CD14-positive monocyte (primary cell): ENCODE measurements around the gene GNG11. TPM values are rescaled to one million over a fixed set of nuclear protein-coding genes. Genes with fewer than 3 reads are reported as not detected.

ENCODE experiments used
- DNase-seq, 3 donors: peaks; one replicate each; pipeline ENCODE4 v3.0.0-alpha.2; 2011 to 2022
- H2AFZ ChIP-seq: 2 replicates; pipeline ENCODE4 v1.6.0; 2012; ENCODE audit warnings: mild to moderate bottlenecking, low read depth, low read length, inconsistent platforms; ENCODE audit not compliant: insufficient read depth, poor library complexity, severe bottlenecking
- H3K27ac ChIP-seq, 2 donors: 1 replicate in 1 of 2; 2 replicates in 1 of 2; pipeline ENCODE4 v1.5.1; 2012 to 2013; ENCODE audit warnings: low read length in 2 of 2, control low read depth in 1 of 2, inconsistent platforms in 1 of 2, low read depth in 1 of 2, mild to moderate bottlenecking in 1 of 2
- H3K27me3 ChIP-seq, 2 donors: one replicate each; pipeline versions ENCODE4 v1.6.0 to v1.6.1; 2011 to 2013; ENCODE audit warnings: low read length in 2 of 2; ENCODE audit not compliant: control insufficient read depth in 2 of 2, insufficient read depth in 2 of 2
- H3K36me3 ChIP-seq, 2 donors: replicated peaks in 1 of 2; 1 replicate in 1 of 2; 2 replicates in 1 of 2; pipeline versions ENCODE4 v1.5.1 to v1.6.1; 2012 to 2013; ENCODE audit warnings: low read length in 2 of 2, control low read depth in 1 of 2, inconsistent platforms in 1 of 2, mild to moderate bottlenecking in 1 of 2; ENCODE audit not compliant: insufficient read depth in 2 of 2, control insufficient read depth in 1 of 2
- H3K4me1 ChIP-seq, 2 donors: 1 replicate in 1 of 2; 2 replicates in 1 of 2; pipeline versions ENCODE4 v1.5.1 to v1.6.1; 2012 to 2013; ENCODE audit warnings: low read length in 2 of 2, control low read depth in 1 of 2, inconsistent platforms in 1 of 2, mild to moderate bottlenecking in 1 of 2, moderate library complexity in 1 of 2; ENCODE audit not compliant: insufficient read depth in 2 of 2, control insufficient read depth in 1 of 2
- H3K4me2 ChIP-seq: replicated peaks from 2 replicates; pipeline ENCODE3; 2012; ENCODE audit warnings: low read length, moderate library complexity, mild to moderate bottlenecking; ENCODE audit not compliant: poor library complexity, severe bottlenecking; ENCODE audit errors: extremely low read depth
- H3K4me3 ChIP-seq, 3 experiments: fragments of 200-600 bp in 1 of 3; sonication (generic) in 1 of 3; replicated peaks in 1 of 3; 1 replicate in 2 of 3; 2 replicates in 1 of 3; pipeline ENCODE4 v1.5.1; 2011 to 2013; ENCODE audit warnings: low read length in 3 of 3, mild to moderate bottlenecking in 3 of 3, control low read depth in 2 of 3, low read depth in 2 of 3, inconsistent platforms in 1 of 3, moderate library complexity in 1 of 3
- H3K79me2 ChIP-seq: 2 replicates; pipeline ENCODE4 v1.6.0; 2012; ENCODE audit warnings: mild to moderate bottlenecking, control low read depth, inconsistent platforms, low read length, moderate library complexity; ENCODE audit not compliant: insufficient read depth
- H3K9ac ChIP-seq: 2 replicates; pipeline ENCODE4 v1.6.0; 2017; ENCODE audit warnings: low read length, mild to moderate bottlenecking; ENCODE audit not compliant: insufficient read depth, poor library complexity, severe bottlenecking
- H3K9me3 ChIP-seq, 2 donors: replicated peaks in 1 of 2; 1 replicate in 1 of 2; 2 replicates in 1 of 2; pipeline versions ENCODE4 v1.5.1 to v1.6.1; 2012 to 2013; ENCODE audit warnings: low read length in 2 of 2, control low read depth in 1 of 2; ENCODE audit not compliant: control insufficient read depth in 1 of 2, insufficient read depth in 1 of 2
- H4K20me1 ChIP-seq: 2 replicates; pipeline ENCODE4 v1.6.0; 2012; ENCODE audit warnings: mild to moderate bottlenecking, low read length, control low read depth, moderate library complexity; ENCODE audit not compliant: insufficient read depth
- H3K27ac Mint-ChIP-seq, 7 donors: one replicate each; pipeline ENCODE4 v1.8.0; 2020; ENCODE audit warnings: mild to moderate bottlenecking in 7 of 7, mixed read lengths in 7 of 7, moderate library complexity in 6 of 7, inconsistent platforms in 2 of 7
- H3K27me3 Mint-ChIP-seq, 3 donors: one replicate each; pipeline ENCODE4 v1.8.0; 2021 to 2022; ENCODE audit warnings: low read depth in 3 of 3, mild to moderate bottlenecking in 3 of 3, mixed read lengths in 3 of 3, moderate library complexity in 3 of 3, inconsistent platforms in 1 of 3
- H3K36me3 Mint-ChIP-seq, 2 donors: one replicate each; pipeline ENCODE4 v1.8.0; 2020; ENCODE audit warnings: mixed read lengths in 2 of 2, inconsistent platforms in 1 of 2, mild to moderate bottlenecking in 1 of 2
- H3K4me1 Mint-ChIP-seq: one replicate; pipeline ENCODE4 v1.8.0; 2020; ENCODE audit warnings: mild to moderate bottlenecking, mixed read lengths
- H3K4me3 Mint-ChIP-seq, 2 donors: one replicate each; pipeline ENCODE4 v1.8.0; 2020; ENCODE audit warnings: mild to moderate bottlenecking in 2 of 2, mixed read lengths in 2 of 2, moderate library complexity in 1 of 2
- H3K9me3 Mint-ChIP-seq, 7 donors: one replicate each; pipeline ENCODE4 v1.8.0; 2020 to 2022; ENCODE audit warnings: mixed read lengths in 7 of 7, mild to moderate bottlenecking in 6 of 7, moderate library complexity in 6 of 7, inconsistent platforms in 2 of 7
- WGBS: methylation state at CpG from one replicate; pipeline ENCODE4 v1.1.5; 2013; ENCODE audit warnings: missing lambda C conversion rate; ENCODE audit not compliant: insufficient coverage; 5-methylcytosine and 5-hydroxymethylcytosine counted together
- intact Hi-C, 2 donors: fragments of 100-400 bp; cut with micrococcal nuclease; formaldehyde crosslinking; loops; one replicate each; pipeline versions ENCODE4 v1.15.0 to v1.15.1; 2023
- polyA plus RNA-seq, 3 donors: library from polyadenylated mRNA; depleted of rRNA in 1 of 3; unstranded in 2 of 3; stranded (reverse) in 1 of 3; fragments of 300-500 nt in 2 of 3; fragments of >200 nt in 1 of 3; fragmentation: Illumina TruSeq in 2 of 3; gene quantifications; 1 replicate in 2 of 3; 2 replicates in 1 of 3; pipeline ENCODE4 v1.2.3, GENCODE V29; 2012 to 2021
- TF ChIP-seq, protein P1 (sequence below): fragments of 200-600 bp; IDR thresholded peaks from one replicate; pipeline ENCODE4 v1.8.0; 2022; ENCODE audit warnings: antibody characterized with exemption, mild to moderate bottlenecking

Gene GNG11
- polyA plus RNA-seq, 3 donors, result 1.0 to 1.6 TPM; not detected in 1

DNA sequence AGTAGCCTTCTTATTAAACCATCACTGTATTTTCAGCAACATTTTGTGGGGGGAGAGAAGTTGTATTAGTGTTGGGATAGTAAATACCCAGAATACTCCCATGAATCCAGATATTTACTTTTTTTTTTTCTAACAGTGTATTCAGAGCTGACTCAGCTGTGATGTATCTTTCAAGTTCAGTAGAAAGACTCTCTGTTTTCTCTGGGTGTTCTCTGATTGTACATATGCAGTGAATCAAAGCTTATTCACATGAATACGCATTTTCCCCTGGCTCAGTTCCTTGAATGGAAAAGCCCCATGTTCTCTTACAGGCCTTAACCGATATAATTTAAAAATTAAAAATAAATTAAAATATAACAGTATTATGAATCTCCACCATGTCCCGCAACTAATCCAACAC, 32.3 kb upstream of the GNG11 start:
- TF ChIP-seq, protein P1, sequence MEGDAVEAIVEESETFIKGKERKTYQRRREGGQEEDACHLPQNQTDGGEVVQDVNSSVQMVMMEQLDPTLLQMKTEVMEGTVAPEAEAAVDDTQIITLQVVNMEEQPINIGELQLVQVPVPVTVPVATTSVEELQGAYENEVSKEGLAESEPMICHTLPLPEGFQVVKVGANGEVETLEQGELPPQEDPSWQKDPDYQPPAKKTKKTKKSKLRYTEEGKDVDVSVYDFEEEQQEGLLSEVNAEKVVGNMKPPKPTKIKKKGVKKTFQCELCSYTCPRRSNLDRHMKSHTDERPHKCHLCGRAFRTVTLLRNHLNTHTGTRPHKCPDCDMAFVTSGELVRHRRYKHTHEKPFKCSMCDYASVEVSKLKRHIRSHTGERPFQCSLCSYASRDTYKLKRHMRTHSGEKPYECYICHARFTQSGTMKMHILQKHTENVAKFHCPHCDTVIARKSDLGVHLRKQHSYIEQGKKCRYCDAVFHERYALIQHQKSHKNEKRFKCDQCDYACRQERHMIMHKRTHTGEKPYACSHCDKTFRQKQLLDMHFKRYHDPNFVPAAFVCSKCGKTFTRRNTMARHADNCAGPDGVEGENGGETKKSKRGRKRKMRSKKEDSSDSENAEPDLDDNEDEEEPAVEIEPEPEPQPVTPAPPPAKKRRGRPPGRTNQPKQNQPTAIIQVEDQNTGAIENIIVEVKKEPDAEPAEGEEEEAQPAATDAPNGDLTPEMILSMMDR, result no peak
- no peak overlapping the region for H3K9ac ChIP-seq
- H3K36me3 ChIP-seq, result no peaks in the 10 kb centered on the region
- no peak overlapping the region for H3K4me2 ChIP-seq
- WGBS, result no CpG with 5 or more reads among the region's 3 CpGs
- Mint-ChIP-seq H3K36me3 (peaks cover 0 to 2% of the 10 kb centered on the region in 2 donors), H3K4me3 (peak overlapping the region in 1 of 2 donors; percentile 2), H3K27me3 (peaks cover 35 to 50% (median 43%) of the 10 kb centered on the region in 3 donors), H3K9me3 (peaks cover 0 to 12% (median 4%) of the 10 kb centered on the region in 7 donors), H3K4me1 (peaks cover 6% of the 10 kb centered on the region), H3K27ac (no peak overlapping the region)
- H3K4me3 ChIP-seq, result no peak overlapping the region
- H3K79me2 ChIP-seq, result no peaks in the 10 kb centered on the region
- peaks cover 36 to 47% of the 10 kb centered on the region in 2 donors for H3K27me3 ChIP-seq
- intact Hi-C loops, result no loop called here
- no peaks in the 10 kb centered on the region for H3K9me3 ChIP-seq
- DNase-seq, result no peak
- no peak overlapping the region for H2AFZ ChIP-seq
- H4K20me1 ChIP-seq, result no peaks in the 10 kb centered on the region
- H3K4me1 ChIP-seq, result no peaks in the 10 kb centered on the region
- no peak overlapping the region for H3K27ac ChIP-seq

DNA sequence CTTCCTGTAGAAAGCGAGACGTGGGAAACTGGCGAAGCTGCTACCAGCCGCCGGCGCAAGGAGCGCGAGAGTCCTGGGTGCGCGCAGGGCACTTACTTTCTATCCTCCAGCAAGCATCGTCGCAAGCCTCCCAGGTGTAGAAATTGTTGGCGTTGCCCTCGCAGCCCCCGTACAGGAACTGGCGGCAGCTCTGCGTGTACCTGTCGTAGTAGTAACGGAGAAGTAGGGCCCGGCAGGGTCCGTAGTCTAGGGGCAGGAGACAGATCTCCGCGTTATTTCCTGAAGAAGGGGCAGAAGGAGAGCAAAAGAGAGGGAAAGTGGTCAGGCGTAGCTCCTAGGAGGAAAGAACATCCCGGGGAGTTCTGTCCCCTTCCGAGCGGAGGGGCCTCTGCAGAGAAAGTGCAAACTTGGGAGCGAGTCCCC, 31.5 kb upstream of the GNG11 start:
- WGBS, result 0% methylated on average over 26 of the region's 28 CpGs
- Histone ChIP-seq H3K27ac (no peak overlapping the region), H3K4me3 (no peak overlapping the region), H3K79me2 (no peaks in the 10 kb centered on the region), H3K36me3 (no peaks in the 10 kb centered on the region), H3K4me2 (no peak overlapping the region), H3K9me3 (no peaks in the 10 kb centered on the region), H3K27me3 (peaks cover 34 to 47% of the 10 kb centered on the region in 2 donors), H3K9ac (no peak overlapping the region), H2AFZ (no peak overlapping the region), H4K20me1 (no peaks in the 10 kb centered on the region), H3K4me1 (no peaks in the 10 kb centered on the region)
- peaks cover 6% of the 10 kb centered on the region for H3K4me1 Mint-ChIP-seq
- peaks cover 0 to 2% of the 10 kb centered on the region in 2 donors for H3K36me3 Mint-ChIP-seq
- peaks cover 0 to 12% (median 4%) of the 10 kb centered on the region in 7 donors for H3K9me3 Mint-ChIP-seq
- peaks cover 35 to 50% (median 43%) of the 10 kb centered on the region in 3 donors for H3K27me3 Mint-ChIP-seq
- H3K4me3 Mint-ChIP-seq, result peak overlapping the region in 1 of 2 donors; percentile 85
- H3K27ac Mint-ChIP-seq, result no peak overlapping the region
- intact Hi-C loops, result no loop called here
- DNase-seq, result no peak
- TF ChIP-seq, protein P1, result no peak
